PC-9 (cell line): ENCODE measurements around the gene RBM39. TPM values are rescaled to one million over a fixed set of nuclear protein-coding genes. Genes with fewer than 3 reads are reported as not detected.
"Not testable (repeated sequence)": the region's sequence is repeated elsewhere in the genome, so short reads cannot be mapped to it uniquely, and the experiment has no call there.

Source experiments
- BruUV-seq: library from RNA; stranded (reverse); fragments of 400-500 nt; replicated peaks from 2 replicates; lab custom pipeline; 2021; lab: Mats Ljungman, UMichigan
- CTCF ChIA-PET: fragments of 300-600 bp; sonication (Branson Sonifier 250); formaldehyde crosslinking; loops from one replicate; lab custom pipeline; 2022; ENCODE audit warnings: antibody characterized with exemption; lab: Charles Lee
- POLR2A ChIA-PET: fragments of 300-600 bp; sonication (Branson Sonifier 250); formaldehyde crosslinking; loops from one replicate; lab custom pipeline; 2022; ENCODE audit warnings: antibody characterized with exemption; ENCODE audit not compliant: unreplicated experiment; lab: Charles Lee
- DNase-seq, 2 experiments: peaks; one replicate each; pipeline versions ENCODE4 v3.0.0 to v3.0.0-alpha.2; 2015 to 2022; ENCODE audit warnings: mixed read lengths in 1 of 2
- H2AFZ ChIP-seq: fragments of 200-600 bp; sonication (generic); 2 replicates; pipeline ENCODE4 v1.8.1; 2017; ENCODE audit warnings: antibody characterized with exemption
- H3F3A ChIP-seq: fragments of 200-600 bp; sonication (generic); 2 replicates; pipeline ENCODE4 v1.8.1; 2017; ENCODE audit warnings: antibody characterized with exemption, mild to moderate bottlenecking, low read depth; ENCODE audit not compliant: insufficient read depth
- H3K27ac ChIP-seq: fragments of 200-600 bp; sonication (generic); 2 replicates; pipeline ENCODE4 v1.6.1; 2016; ENCODE audit warnings: mixed run types
- H3K27me3 ChIP-seq: fragments of 200-600 bp; sonication (generic); 2 replicates; pipeline ENCODE4 v1.6.1; 2016; ENCODE audit warnings: low read depth, mixed run types; ENCODE audit not compliant: insufficient read depth
- H3K36me3 ChIP-seq: fragments of 200-600 bp; sonication (generic); 2 replicates; pipeline ENCODE4 v1.6.1; 2016; ENCODE audit warnings: low read depth, mixed run types
- H3K4me1 ChIP-seq: fragments of 200-600 bp; sonication (generic); replicated peaks from 2 replicates; pipeline ENCODE4 v1.6.1; 2016; ENCODE audit warnings: mixed run types; ENCODE audit not compliant: insufficient read depth
- H3K4me2 ChIP-seq: fragments of 200-600 bp; sonication (generic); 2 replicates; pipeline ENCODE4 v1.6.1; 2017; ENCODE audit warnings: mixed run types
- H3K4me3 ChIP-seq: fragments of 200-600 bp; sonication (generic); 2 replicates; pipeline ENCODE4 v1.6.1; 2016; ENCODE audit warnings: mixed run types
- H3K79me2 ChIP-seq: fragments of 200-600 bp; sonication (generic); 2 replicates; pipeline ENCODE4 v1.6.1; 2017; ENCODE audit warnings: low read depth, mixed run types
- H3K9me2 ChIP-seq: fragments of 200-600 bp; sonication (generic); 2 replicates; pipeline ENCODE4 v1.8.1; 2017; ENCODE audit warnings: mild to moderate bottlenecking; ENCODE audit not compliant: insufficient read depth
- H3K9me3 ChIP-seq: fragments of 200-600 bp; sonication (generic); 2 replicates; pipeline ENCODE4 v1.8.1; 2016; ENCODE audit warnings: low read depth; ENCODE audit not compliant: insufficient read depth
- H4K20me1 ChIP-seq: fragments of 200-600 bp; sonication (generic); 2 replicates; pipeline ENCODE4 v1.8.1; 2017; ENCODE audit not compliant: insufficient read depth
- EZH2 ChIP-seq: fragments of 200-600 bp; sonication (generic); IDR thresholded peaks from 2 replicates; pipeline ENCODE4 v1.8.0; 2017; ENCODE audit warnings: antibody characterized with exemption, low read depth
- intact Hi-C: fragments of 100-400 bp; cut with micrococcal nuclease; formaldehyde crosslinking; loops from one replicate; pipeline ENCODE4 v1.10.0; 2022; ENCODE audit not compliant: unreplicated experiment
- total RNA-seq: library from RNA; stranded (reverse); gene quantifications from 2 replicates; pipeline ENCODE4 v1.2.3, GENCODE V29; 2021
- TF ChIP-seq, protein P1 (sequence below): fragments of 200-600 bp; sonication (generic); conservative IDR thresholded peaks from 2 replicates; pipeline ENCODE4 v1.6.1; 2017; ENCODE audit warnings: mixed run types, antibody characterized with exemption, mild to moderate bottlenecking, moderate library complexity

The RBM39 gene
- total RNA-seq, 1 experiment from 2014 or later = 379 TPM

DNA sequence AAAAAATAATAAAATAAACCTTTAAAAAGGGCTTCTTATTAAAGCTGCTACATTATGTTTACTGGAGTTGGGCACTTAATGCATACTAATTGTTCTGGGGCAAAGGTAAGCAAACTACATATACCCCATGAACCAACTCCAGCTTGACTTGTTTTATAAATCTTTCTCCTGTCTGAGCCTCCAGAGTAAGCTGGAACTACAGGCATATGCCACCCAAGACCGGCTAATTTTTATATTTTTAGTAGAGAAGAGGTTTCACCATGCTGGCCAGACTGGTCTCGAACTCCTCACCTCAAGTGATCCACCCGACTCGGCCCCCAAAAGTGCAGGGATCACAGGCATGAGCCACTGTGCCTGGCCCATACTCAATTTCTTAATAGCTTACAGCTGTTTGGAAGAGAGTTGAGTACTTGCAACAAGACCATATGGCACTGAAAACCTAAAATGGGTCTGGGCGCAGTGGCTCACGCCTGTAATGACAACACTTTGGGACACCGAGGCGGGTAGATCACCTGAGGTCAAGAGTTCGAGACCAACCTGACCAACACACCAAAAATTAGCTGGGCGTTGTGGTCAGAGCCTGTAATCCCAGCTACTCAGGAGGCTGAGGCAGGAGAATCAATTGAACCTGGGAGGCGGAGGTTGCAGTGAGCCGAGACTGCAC is 23.0 kb downstream of the RBM39 start:
- peaks cover 96% of the 10 kb centered on the region for H4K20me1 ChIP-seq
- POLR2A ChIA-PET = no interaction called here
- H2AFZ ChIP-seq = no peak overlapping the region

DNA sequence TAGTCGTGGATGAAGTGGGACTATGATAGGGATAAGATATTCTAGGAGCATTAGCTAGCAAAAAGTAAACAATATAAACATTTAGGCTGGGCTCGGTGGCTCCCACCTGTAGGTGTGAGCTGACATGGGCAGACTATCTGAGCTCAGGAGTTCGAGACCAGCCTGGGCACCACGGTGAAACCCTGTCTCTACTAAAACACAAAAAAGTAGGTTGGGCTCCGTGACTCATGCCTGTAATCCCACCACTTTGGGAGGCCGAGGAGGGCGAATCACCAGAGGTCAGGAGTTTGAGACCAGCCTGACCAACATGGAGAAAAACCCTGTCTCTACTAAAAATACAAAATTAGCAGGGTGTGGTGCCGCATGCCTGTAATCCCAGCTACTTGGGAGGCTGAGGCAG is 23.7 kb downstream of the RBM39 start:
- CTCF ChIA-PET = interaction anchor here (0.6 to 1.0 kb wide), 2 partner anchors 42 to 229 kb away, joined by 3 to 5 read pairs; no protein-coding TSS in a partner anchor
- POLR2A ChIA-PET, H3K4me3 ChIP-seq, DNase-seq, BruUV-seq, H3K27ac ChIP-seq, H3K4me2 ChIP-seq, H3K4me1 ChIP-seq, H3K9me2 ChIP-seq, H3K9me3 ChIP-seq, H3K27me3 ChIP-seq, H2AFZ ChIP-seq, intact Hi-C loops: not testable (repeated sequence)
- peaks cover 82% of the 10 kb centered on the region for H3K79me2 ChIP-seq
- H4K20me1 ChIP-seq = peaks cover 96% of the 10 kb centered on the region
- peaks cover 76% of the 10 kb centered on the region for H3K36me3 ChIP-seq
- peaks cover 94% of the 10 kb centered on the region for H3F3A ChIP-seq

More for the DNA sequence above, 23.0 kb downstream of the RBM39 start:
- H3F3A ChIP-seq = peaks cover 94% of the 10 kb centered on the region
- H3K27ac ChIP-seq = no peak overlapping the region
- H3K4me2 ChIP-seq = no peak overlapping the region
- H3K4me1 ChIP-seq = no peaks in the 10 kb centered on the region
- no TSS peak for BruUV-seq
- H3K9me2 ChIP-seq = no peaks in the 10 kb centered on the region
- CTCF ChIA-PET = interaction anchor here (0.5 to 1.0 kb wide), 4 partner anchors 43 to 228 kb away, joined by 3 to 9 read pairs (median 5); no protein-coding TSS in a partner anchor
- H3K9me3 ChIP-seq = no peaks in the 10 kb centered on the region
- H3K79me2 ChIP-seq = peaks cover 88% of the 10 kb centered on the region
- H3K27me3 ChIP-seq = no peaks in the 10 kb centered on the region
- intact Hi-C loops = no loop called here
- peaks cover 77% of the 10 kb centered on the region for H3K36me3 ChIP-seq
- H3K4me3 ChIP-seq = no peak overlapping the region
- TF ChIP-seq, protein P1, sequence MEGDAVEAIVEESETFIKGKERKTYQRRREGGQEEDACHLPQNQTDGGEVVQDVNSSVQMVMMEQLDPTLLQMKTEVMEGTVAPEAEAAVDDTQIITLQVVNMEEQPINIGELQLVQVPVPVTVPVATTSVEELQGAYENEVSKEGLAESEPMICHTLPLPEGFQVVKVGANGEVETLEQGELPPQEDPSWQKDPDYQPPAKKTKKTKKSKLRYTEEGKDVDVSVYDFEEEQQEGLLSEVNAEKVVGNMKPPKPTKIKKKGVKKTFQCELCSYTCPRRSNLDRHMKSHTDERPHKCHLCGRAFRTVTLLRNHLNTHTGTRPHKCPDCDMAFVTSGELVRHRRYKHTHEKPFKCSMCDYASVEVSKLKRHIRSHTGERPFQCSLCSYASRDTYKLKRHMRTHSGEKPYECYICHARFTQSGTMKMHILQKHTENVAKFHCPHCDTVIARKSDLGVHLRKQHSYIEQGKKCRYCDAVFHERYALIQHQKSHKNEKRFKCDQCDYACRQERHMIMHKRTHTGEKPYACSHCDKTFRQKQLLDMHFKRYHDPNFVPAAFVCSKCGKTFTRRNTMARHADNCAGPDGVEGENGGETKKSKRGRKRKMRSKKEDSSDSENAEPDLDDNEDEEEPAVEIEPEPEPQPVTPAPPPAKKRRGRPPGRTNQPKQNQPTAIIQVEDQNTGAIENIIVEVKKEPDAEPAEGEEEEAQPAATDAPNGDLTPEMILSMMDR = no peak
- TF ChIP-seq EZH2 = no peak
- DNase-seq = no peak

DNA sequence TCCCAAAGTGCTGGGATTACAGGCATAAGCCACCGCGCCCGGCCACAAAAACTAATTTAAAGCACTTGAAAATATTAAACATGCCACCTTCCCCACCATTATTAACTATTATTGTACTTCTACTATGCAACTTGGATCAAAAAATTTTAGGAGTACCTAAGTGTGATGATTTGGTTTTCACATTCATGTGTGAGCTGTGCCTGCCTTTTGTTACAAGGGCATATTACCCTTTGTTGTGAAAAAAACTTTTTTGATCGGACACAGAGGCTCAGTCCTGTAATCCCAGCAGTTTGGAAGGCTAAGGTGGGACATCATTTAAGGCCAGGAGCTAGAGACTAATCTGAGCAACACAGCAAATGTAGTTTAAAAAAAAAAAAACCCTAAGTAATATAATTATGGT is 25.7 kb downstream of the RBM39 start:
- no peak overlapping the region for H3K4me3 ChIP-seq
- no peak for DNase-seq
- no TSS peak for BruUV-seq
- H3K36me3 ChIP-seq = peaks cover 79% of the 10 kb centered on the region
- intact Hi-C loops = no loop called here
- no peak overlapping the region for H2AFZ ChIP-seq
- peaks cover 93% of the 10 kb centered on the region for H3F3A ChIP-seq
- H4K20me1 ChIP-seq = peaks cover 94% of the 10 kb centered on the region
- H3K4me2 ChIP-seq = no peak overlapping the region
- no peak for TF ChIP-seq EZH2
- TF ChIP-seq, protein P1 = no peak
- no peaks in the 10 kb centered on the region for H3K4me1 ChIP-seq
- POLR2A ChIA-PET = interaction anchor here (0.7 kb wide), 1 partner anchor 429 kb away, joined by 17 read pairs; no protein-coding TSS in a partner anchor
- no peaks in the 10 kb centered on the region for H3K9me3 ChIP-seq
- peaks cover 79% of the 10 kb centered on the region for H3K79me2 ChIP-seq
- no peaks in the 10 kb centered on the region for H3K27me3 ChIP-seq
- H3K27ac ChIP-seq = no peak overlapping the region
- CTCF ChIA-PET = no interaction called here
- no peaks in the 10 kb centered on the region for H3K9me2 ChIP-seq
